Activated CD8-positive, alpha-beta memory T cell treated with anti-CD3 and anti-CD28 coated beads for 4 hours (primary cell): ENCODE data around the gene PPP4R3B.
"Not testable (repeated sequence)": the region's sequence is repeated elsewhere in the genome, so short reads cannot be mapped to it uniquely, and the experiment has no call there.

Source experiments
- DNase-seq, 2 donors: peaks; one replicate each; pipeline ENCODE4 v3.0.0-alpha.2; 2020; ENCODE audit warnings: low read depth in 2 of 2

The PPP4R3B gene

GRCh38 chr2:55596795-55597194 lies 20.6 kb downstream of the PPP4R3B start:
- DNase-seq = not testable (repeated sequence)

GRCh38 chr2:55595536-55595935 lies 21.9 kb downstream of the PPP4R3B start:
- no peak for DNase-seq

DNA sequence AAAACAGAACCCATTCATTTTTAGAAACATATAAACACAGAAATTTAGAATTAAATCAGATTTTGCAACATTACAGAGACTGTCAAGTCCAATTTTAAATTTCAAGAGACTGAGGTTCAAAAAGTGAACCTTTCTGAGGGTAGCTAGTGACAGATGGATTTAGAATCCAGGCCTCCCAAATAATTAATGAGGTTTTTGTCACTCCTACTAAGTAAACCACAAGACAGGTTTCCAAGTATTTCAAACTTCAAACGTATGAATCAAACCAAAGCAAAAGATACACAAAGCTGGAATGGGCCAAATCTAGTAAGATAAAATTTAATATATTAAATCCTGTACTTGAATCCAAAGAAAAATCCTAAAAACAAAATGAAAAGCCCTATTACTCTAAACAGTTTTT lies 25.3 kb downstream of the PPP4R3B start:
- no peak for DNase-seq

GRCh38 chr2:55590810-55591440 lies 26.5 kb downstream of the PPP4R3B start:
- DNase-seq = no peak

GRCh38 chr2:55585451-55586080 lies 31.9 kb downstream of the PPP4R3B start:
- no peak for DNase-seq

- no peak for DNase-seq
These were observed 35.4 kb downstream of the PPP4R3B start for GRCh38 chr2:55581874-55582547.

DNA sequence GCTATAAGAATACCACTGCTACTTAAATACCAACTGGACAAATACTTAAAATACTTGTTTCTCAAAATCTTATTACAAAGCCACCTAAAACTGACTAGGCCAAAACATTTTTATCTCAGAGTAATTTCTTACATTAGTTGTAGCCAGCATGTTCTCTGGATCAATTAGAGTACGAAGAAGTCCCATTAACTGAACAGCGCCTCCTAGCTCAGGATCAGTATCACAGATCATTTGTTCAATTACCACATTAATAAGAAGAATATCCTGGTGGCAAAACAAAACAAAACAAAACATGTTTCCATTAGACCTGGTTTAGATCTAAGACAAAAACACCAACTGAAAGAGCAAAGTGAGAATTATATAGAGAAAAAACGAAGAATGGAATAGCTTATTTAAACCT lies 36.0 kb downstream of the PPP4R3B start:
- DNase-seq = no peak

DNA sequence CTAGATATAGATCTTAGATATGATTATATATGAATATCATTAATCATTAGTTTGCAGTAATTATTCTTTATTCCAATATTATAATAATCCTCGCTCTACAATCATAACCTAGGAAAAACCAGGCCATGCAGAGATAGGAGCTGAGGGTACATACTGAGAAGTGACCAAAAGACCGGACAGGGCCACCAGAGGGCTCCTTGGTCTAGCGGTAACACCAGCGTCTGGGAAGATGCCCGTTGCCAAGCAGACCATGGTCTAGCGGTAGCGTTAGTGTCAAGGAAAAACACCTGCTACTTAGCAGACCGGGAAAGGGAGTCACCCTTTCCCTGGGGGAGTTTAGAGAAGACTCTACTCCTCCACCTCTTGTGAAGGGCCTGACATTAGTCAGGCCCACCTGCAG lies 48.4 kb downstream of the PPP4R3B start:
- DNase-seq = not testable (repeated sequence)

DNA sequence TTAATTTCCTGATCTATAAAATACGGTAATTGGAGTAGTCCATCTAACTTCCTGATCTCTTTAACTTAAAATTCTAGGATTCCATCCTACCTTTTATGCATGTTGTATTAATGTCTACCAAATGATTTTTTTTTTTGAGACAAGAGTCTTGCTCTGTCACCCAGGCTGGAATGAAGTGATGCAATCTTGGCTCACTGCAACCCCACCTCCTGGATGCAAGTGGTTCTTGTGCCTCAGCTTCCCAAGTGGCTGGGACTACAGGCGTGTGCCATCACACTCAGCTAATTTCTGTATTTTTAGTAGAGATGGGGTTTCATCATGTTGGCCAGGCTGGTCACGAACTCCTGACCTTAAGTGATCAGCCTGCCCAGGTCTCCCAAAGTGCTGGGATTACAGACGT lies 50.1 kb downstream of the PPP4R3B start:
- DNase-seq = no peak

- no peak for DNase-seq
These were observed 51.8 kb downstream of the PPP4R3B start for GRCh38 chr2:55565613-55566012.

DNA sequence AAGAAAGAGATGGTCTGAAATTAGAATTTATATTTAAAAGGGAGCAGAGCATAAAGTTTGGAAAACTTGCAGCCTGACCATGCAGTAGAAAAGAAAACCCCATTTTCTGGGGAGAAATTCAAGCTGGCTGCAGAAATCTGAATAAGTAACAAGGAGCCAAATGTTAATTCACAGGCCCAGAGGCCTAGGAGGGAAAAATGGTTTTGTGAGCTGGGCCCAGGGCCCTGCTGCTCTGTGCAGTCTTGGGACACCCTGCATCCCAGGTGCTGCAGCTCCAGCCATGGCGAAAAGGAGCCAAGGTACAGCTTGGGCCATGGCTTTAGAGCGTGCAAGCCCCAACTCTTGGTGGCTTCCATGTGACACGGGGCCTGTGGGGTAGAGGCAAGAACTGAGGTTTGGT lies 56.6 kb downstream of the PPP4R3B start:
- no peak for DNase-seq

DNA sequence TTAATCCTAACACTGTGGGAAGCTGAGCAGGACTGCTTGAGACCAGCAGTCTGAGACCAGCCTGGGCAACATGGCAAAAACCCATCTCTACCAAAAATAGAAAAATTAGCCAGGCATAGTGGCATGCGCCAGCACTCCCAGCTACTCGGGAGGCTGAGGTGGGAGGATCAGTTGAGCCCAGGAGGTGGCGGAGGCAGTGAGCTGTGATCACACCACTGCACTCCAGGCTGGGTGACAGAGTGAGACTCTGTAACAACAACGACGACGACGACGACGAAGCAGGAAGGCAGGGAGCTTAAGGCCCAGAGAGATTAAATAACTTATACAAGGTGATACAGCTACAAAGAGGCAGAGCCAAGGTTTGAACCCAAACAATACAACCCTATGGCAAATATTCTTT lies 60.6 kb downstream of the PPP4R3B start:
- DNase-seq = no peak

- no peak for DNase-seq
These were observed 61.4 kb downstream of the PPP4R3B start for GRCh38 chr2:55555977-55556376.

- no peak for DNase-seq
These were observed 64.1 kb downstream of the PPP4R3B start for GRCh38 chr2:55553321-55553720.

DNA sequence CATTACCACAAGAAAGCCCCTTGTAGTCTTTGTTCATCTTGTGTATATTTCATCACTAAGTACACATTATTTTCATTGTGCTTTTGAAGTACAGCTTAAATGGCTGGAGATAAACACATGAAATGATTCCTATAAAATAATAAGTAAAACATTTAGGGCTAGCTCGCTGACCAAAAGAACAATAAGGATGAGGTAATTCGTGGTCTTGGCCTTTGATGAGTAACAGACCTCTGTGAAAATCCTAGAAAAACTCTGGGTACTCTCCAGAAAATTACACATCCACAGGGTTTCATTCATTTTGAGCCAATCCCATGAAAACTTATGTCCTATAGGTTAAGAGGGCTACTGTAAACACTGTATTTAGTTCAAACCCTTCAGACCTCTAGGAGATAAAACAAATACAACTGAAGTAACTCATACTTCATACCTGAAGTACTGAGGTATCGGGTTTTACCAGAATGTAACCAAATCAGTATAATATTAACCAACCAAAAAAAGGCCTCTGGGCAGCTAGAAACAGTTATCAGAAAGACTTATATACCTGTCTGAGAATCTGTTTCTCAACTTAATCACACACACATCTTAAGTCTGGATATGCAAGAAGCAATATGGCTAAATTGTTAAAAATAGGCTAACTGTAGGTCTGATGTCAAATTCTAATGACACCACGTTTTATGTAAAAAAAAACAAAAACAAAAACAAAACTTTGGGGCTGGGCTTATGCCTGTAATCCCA lies 66.9 kb downstream of the PPP4R3B start:
- DNase-seq = no peak

DNA sequence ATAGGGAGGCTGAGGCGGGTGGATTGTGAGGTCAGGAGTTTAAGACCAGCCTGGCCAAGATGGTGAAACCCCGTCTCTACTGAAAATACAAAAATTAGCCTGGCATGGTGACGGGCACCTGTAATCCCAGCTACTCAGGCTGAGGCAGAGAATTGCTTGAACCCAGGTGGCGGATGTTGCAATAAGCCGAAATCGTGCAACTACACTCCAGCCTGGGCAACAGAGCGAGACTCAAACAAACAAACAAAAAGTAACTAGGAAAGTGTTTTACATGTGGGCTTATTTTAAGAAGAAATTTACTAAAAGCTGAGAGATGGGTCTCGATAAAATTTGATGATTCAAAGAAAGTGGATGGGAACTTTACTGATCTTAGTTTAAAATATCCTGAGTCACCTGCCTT lies 69.7 kb downstream of the PPP4R3B start:
- DNase-seq = not testable (repeated sequence)

- no peak for DNase-seq
These were observed 70.4 kb downstream of the PPP4R3B start for GRCh38 chr2:55547001-55547400.

GRCh38 chr2:55530539-55531081 lies 86.8 kb downstream of the PPP4R3B start:
- DNase-seq = no peak

- no peak for DNase-seq
These were observed 91.2 kb downstream of the PPP4R3B start for GRCh38 chr2:55526174-55526573.

GRCh38 chr2:55524884-55525437 lies 92.5 kb downstream of the PPP4R3B start:
- DNase-seq = no peak

DNA sequence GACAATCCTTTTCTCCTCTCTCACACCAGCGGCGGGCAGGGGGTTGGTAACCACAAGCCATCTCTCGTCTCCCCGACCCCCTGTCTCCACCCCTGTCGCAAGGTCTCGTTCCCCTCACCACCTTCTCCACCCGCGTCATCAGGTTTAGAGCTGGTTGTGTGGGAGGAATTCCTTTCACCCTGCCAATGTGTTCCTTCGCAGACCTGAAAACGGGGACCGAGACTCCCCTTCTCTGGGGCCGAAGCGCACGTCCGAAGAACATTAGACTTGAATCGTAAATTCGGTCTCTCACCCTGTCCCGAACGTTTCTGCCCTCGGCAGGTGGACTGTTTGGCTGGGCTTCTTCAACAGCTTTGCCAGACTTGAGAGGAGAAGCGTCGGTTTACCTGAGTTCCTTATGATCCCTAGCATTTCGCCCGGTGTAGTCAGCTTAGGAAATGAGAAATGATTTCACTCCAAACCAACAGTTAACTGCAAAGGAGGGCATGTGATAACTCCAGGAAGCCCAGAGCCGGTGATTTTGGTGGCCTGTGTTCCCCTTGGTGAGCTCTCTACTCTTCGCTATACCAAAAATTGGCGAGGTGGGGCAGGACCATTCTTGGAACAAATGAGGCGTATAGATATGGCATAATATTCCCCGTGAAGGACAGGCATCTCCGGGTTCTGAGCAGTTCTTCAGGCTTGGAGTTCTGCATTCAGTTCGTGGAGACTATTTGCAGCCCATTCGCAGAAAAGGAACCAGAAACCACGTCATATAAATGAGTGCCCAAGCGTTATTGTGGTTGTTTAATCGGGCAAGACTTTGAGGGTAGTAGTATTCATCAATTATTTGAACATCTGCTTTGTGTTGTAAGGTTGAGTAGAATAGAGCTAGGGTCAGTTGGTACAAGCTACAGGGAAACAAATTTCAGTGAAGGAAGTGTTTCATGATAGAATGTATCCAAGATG lies 97.2 kb downstream of the PPP4R3B start:
- peak; percentile 11 to 12 for DNase-seq
